ENCODE measurements around the gene RPL38. TPM values are rescaled to one million over a fixed set of nuclear protein-coding genes. Genes with fewer than 3 reads are reported as not detected.

RPL38 gene
- total RNA-seq, 1 donor from 2014 or later: 571 TPM

DNA sequence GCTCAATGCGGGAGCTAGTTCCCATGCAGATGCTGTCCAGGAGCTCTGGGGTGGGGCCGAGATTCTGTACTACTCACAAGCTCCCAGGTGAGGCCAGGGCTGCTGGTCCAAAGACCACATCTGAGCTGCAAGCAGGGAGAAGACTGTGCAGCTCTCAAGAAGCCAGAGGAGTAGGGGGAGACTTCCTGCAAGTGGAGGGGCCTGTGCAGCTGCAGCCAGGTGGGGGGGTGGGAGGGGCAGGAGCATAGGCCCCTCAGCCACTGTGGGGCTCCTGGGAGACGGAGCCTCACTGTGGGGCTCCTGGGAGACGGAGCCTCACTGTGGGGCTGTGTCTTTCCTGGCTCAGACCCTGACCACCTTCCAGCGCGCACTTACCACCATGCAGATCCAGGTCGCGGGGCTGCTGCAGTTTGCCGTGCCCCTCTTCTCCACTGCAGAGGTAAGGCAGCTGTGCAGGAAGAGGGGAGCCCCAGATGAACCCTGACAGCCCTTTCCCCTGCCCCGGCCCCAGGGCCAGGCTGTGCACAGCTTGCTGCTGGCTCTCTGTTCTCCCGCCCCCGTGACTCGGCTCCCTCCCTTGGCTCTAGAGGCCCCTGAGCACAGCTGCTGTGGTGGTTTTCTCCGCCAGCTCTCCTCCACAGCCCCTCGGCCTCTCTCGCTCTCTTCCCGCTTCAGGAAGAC lies 46.3 kb downstream of the RPL38 start:
- H3K27ac ChIP-seq: no peak overlapping the region
- H3K4me3 ChIP-seq: no peak overlapping the region
- no peaks in the 10 kb centered on the region for H3K4me1 ChIP-seq
- intact Hi-C loops (cut with DNase I): no loop called here
- no peaks in the 10 kb centered on the region for H3K9me3 ChIP-seq
- no peaks in the 10 kb centered on the region for H3K36me3 ChIP-seq
- no peaks in the 10 kb centered on the region for H3K27me3 ChIP-seq
- no peak for TF ChIP-seq POLR2AphosphoS5 (IDR thresholded peaks at IDR 0.05; ENCODE audit: insufficient read depth in 1 of 2, low read depth in 1 of 2)
- no peak for TF ChIP-seq POLR2A (IDR thresholded peaks at IDR 0.05)
- TF ChIP-seq, protein P1, sequence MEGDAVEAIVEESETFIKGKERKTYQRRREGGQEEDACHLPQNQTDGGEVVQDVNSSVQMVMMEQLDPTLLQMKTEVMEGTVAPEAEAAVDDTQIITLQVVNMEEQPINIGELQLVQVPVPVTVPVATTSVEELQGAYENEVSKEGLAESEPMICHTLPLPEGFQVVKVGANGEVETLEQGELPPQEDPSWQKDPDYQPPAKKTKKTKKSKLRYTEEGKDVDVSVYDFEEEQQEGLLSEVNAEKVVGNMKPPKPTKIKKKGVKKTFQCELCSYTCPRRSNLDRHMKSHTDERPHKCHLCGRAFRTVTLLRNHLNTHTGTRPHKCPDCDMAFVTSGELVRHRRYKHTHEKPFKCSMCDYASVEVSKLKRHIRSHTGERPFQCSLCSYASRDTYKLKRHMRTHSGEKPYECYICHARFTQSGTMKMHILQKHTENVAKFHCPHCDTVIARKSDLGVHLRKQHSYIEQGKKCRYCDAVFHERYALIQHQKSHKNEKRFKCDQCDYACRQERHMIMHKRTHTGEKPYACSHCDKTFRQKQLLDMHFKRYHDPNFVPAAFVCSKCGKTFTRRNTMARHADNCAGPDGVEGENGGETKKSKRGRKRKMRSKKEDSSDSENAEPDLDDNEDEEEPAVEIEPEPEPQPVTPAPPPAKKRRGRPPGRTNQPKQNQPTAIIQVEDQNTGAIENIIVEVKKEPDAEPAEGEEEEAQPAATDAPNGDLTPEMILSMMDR (IDR thresholded peaks at IDR 0.05): no peak
- no peak for DNase-seq (ENCODE audit: extremely low spot score in 2 of 2)

DNA sequence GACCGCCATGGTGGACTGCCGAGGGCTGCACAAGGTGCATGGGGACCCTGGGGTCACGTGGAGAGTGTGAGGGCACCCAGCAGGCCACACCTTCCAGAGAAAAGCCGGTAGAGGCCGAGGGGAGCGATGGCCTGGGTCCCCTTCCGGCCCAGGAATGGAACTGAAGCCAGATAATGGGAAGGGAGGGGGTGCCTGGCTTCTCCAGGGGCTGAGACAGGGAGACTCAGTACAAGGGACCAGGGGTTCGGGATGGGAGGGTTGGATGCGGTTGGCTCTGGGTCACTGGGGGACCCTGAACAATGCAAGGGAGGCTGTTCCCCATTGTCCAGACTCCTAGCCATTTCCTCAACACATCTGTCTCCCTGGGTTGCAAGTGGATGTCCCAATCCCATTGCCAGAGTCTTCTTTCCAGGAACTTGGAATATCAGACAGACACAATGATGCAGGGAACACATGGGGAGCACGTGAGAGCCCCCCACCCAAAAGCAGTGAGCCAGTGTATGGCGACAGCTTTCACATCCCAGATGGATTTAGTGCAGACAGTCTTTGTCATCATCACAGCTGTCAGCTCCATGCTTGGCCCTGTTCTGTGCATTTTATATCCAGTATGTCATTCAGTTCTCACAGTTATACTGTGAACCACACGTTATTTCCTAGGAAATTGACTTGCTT lies 47.0 kb downstream of the RPL38 start:
- Histone ChIP-seq H3K4me3 (no peak overlapping the region), H3K4me1 (no peaks in the 10 kb centered on the region), H3K36me3 (no peaks in the 10 kb centered on the region), H3K27ac (no peak overlapping the region), H3K27me3 (no peaks in the 10 kb centered on the region), H3K9me3 (no peaks in the 10 kb centered on the region)
- intact Hi-C loops (cut with DNase I): no loop called here
- TF ChIP-seq, protein P1 (IDR thresholded peaks at IDR 0.05): no peak
- TF ChIP-seq POLR2A (IDR thresholded peaks at IDR 0.05): no peak
- TF ChIP-seq POLR2AphosphoS5 (IDR thresholded peaks at IDR 0.05; ENCODE audit: insufficient read depth in 1 of 2, low read depth in 1 of 2): no peak
- DNase-seq (ENCODE audit: extremely low spot score in 2 of 2): no peak

DNA sequence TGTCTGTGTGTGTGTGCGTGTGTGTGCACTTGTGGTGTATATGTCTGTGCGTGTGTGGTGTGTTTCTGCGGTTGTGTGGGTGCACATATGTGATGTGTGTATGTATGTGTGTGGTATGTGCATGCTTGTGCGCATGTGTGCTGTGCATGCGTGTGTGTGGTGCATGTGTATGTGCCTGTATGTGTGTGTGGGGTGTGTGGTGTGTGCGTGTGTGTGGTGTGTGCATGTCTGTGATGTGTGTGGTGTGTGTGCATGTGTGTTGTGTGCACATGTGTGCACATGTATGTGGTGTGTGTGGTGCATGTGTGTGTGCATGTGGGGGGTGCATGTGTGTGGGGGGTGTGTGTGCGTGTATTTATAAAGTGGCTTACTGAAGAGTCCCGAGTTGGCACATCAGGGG lies 47.6 kb downstream of the RPL38 start:
- no peaks in the 10 kb centered on the region for H3K36me3 ChIP-seq
- no peaks in the 10 kb centered on the region for H3K9me3 ChIP-seq
- H3K4me3 ChIP-seq: no peak overlapping the region
- DNase-seq (ENCODE audit: extremely low spot score in 2 of 2): no peak
- intact Hi-C loops (cut with DNase I): no loop called here
- TF ChIP-seq POLR2A (IDR thresholded peaks at IDR 0.05): no peak
- no peak for TF ChIP-seq POLR2AphosphoS5 (IDR thresholded peaks at IDR 0.05; ENCODE audit: insufficient read depth in 1 of 2, low read depth in 1 of 2)
- TF ChIP-seq, protein P1 (IDR thresholded peaks at IDR 0.05): no peak
- H3K4me1 ChIP-seq: no peaks in the 10 kb centered on the region
- no peak overlapping the region for H3K27ac ChIP-seq
- no peaks in the 10 kb centered on the region for H3K27me3 ChIP-seq

DNA sequence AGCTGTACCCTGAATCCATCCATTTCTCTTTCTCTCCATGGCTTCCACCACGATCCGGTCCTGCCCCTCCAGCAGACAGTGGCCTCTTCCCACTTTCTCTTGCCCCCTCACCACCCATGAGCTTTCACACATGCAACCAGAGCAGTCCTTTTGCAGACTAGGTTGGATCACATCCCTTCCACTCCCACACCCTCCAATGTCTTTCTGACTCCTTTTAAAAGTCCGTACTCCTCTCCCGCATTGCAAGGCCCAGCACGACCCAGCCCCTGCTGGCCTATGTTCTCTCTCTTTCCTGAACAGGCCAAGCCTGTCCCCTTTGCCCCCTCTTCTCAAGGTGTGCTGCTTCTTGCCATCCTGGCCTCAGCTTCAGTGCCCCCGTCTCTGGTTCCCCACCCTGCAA lies 48.1 kb downstream of the RPL38 start:
- Histone ChIP-seq H3K4me1 (no peaks in the 10 kb centered on the region), H3K27me3 (no peaks in the 10 kb centered on the region), H3K27ac (no peak overlapping the region), H3K4me3 (no peak overlapping the region), H3K9me3 (no peaks in the 10 kb centered on the region), H3K36me3 (no peaks in the 10 kb centered on the region)
- intact Hi-C loops (cut with DNase I): no loop called here
- TF ChIP-seq POLR2AphosphoS5 (IDR thresholded peaks at IDR 0.05; ENCODE audit: insufficient read depth in 1 of 2, low read depth in 1 of 2) (no peak), POLR2A (IDR thresholded peaks at IDR 0.05) (no peak)
- TF ChIP-seq, protein P1 (IDR thresholded peaks at IDR 0.05): no peak
- no peak for DNase-seq (ENCODE audit: extremely low spot score in 2 of 2)

DNA sequence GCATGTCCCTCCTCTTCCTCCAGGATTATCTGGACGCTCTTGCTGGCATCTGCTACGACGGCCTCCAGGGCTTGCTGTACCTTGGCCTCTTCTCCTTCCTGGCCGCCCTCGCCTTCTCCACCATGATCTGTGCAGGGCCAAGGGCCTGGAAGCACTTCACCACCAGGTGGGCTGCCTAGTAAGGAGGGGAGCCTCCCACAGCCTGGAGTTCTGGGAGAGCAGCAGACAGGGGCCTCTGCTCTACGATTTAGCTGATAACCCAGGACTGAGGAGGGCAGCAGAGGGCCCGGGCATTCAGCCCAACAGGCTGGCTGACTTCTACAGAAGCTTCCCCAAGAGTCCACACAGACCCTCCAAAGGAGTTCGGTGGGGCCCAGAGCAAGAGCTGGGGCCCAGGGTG lies 48.7 kb downstream of the RPL38 start:
- intact Hi-C loops (cut with DNase I): no loop called here
- H3K4me3 ChIP-seq: no peak overlapping the region
- no peaks in the 10 kb centered on the region for H3K4me1 ChIP-seq
- no peak overlapping the region for H3K27ac ChIP-seq
- H3K27me3 ChIP-seq: no peaks in the 10 kb centered on the region
- TF ChIP-seq POLR2A (IDR thresholded peaks at IDR 0.05) (no peak), POLR2AphosphoS5 (IDR thresholded peaks at IDR 0.05; ENCODE audit: insufficient read depth in 1 of 2, low read depth in 1 of 2) (no peak)
- TF ChIP-seq, protein P1 (IDR thresholded peaks at IDR 0.05): no peak
- DNase-seq (ENCODE audit: extremely low spot score in 2 of 2): no peak
- H3K9me3 ChIP-seq: no peaks in the 10 kb centered on the region
- H3K36me3 ChIP-seq: no peaks in the 10 kb centered on the region
